Measurements from ENCODE around the gene ZNF385A. TPM values are rescaled to one million over a fixed set of nuclear protein-coding genes. Genes with fewer than 3 reads are reported as not detected.

ZNF385A gene
- total and polyA plus RNA-seq, 2 of the 13 experiments (the other 11 are each of a cell fraction or from before 2014, with no cell fraction given), result 0.44 to 0.67 TPM

DNA sequence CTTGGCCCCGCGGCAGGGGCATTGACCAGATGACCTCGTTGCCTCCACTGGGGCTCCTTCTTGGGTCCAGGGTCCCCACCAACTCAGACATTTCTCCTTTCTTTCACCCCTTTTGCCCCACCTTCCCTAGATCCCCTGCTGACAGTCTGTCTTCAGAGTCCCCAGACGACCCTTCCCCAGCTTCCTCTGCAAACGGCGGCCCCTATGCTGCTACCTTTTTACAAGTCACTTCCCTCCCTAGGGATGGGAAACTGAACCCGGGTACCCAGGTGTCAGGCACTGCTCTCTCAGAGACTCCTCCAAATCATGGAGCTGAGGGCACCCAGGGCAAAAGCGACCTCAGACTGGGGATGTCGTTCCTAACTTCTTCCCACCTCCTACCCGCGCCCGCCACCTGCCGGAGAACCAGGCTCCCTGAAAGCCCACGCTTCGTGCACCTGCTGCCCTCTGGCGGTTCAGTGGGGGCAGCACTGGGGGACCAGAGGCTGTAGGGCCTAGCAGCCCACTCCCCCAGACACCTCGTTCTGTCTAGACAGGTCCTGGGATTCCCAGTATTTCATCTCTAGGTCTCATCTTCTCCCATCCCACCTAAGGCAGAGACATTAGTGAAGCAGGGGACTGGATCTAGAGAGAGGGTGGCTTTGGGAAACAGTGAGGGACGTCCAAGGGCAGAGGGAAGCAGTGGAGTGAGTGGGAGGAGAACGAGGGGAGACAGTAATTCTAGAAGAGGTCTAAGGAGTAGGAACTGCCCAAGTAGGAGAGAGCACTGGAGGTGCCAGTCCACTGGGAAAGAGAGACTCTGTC is 4.9 kb downstream of the ZNF385A start (continued):
- TF ChIP-seq, protein P1, sequence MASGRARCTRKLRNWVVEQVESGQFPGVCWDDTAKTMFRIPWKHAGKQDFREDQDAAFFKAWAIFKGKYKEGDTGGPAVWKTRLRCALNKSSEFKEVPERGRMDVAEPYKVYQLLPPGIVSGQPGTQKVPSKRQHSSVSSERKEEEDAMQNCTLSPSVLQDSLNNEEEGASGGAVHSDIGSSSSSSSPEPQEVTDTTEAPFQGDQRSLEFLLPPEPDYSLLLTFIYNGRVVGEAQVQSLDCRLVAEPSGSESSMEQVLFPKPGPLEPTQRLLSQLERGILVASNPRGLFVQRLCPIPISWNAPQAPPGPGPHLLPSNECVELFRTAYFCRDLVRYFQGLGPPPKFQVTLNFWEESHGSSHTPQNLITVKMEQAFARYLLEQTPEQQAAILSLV (CRISPR knock-in tag; IDR thresholded peaks at IDR 0.05; ENCODE audit: borderline replicate concordance), result no peak
- TF ChIP-seq ZKSCAN8 (CRISPR knock-in tag; IDR thresholded peaks at IDR 0.05; ENCODE audit: borderline replicate concordance), result no peak
- no peak for TF ChIP-seq TBX3 (IDR thresholded peaks at IDR 0.05; ENCODE audit: borderline replicate concordance)
- TF ChIP-seq HDAC6 (IDR thresholded peaks at IDR 0.05; ENCODE audit: low read depth, low read length), result no peak
- TF ChIP-seq, protein P2, sequence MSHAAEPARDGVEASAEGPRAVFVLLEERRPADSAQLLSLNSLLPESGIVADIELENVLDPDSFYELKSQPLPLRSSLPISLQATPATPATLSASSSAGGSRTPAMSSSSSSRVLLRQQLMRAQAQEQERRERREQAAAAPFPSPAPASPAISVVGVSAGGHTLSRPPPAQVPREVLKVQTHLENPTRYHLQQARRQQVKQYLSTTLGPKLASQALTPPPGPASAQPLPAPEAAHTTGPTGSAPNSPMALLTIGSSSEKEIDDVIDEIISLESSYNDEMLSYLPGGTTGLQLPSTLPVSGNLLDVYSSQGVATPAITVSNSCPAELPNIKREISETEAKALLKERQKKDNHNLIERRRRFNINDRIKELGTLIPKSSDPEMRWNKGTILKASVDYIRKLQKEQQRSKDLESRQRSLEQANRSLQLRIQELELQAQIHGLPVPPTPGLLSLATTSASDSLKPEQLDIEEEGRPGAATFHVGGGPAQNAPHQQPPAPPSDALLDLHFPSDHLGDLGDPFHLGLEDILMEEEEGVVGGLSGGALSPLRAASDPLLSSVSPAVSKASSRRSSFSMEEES (CRISPR knock-in tag; IDR thresholded peaks at IDR 0.05), result no peak
- no peak for TF ChIP-seq NFE2L2 (IDR thresholded peaks at IDR 0.05; ENCODE audit: low read length)
- TF ChIP-seq KLF15 (CRISPR knock-in tag; IDR thresholded peaks at IDR 0.05; ENCODE audit: borderline replicate concordance), result no peak
- no peak for TF ChIP-seq SOX6 (IDR thresholded peaks at IDR 0.05)
- TF ChIP-seq SOX6 (CRISPR knock-in tag; IDR thresholded peaks at IDR 0.05), result no peak
- TF ChIP-seq ZNF441 (CRISPR knock-in tag; IDR thresholded peaks at IDR 0.05; ENCODE audit: borderline replicate concordance), result no peak
- TF ChIP-seq MAF1 (CRISPR knock-in tag; IDR thresholded peaks at IDR 0.05; ENCODE audit: borderline replicate concordance), result no peak
- peak; percentile 37; the same call in 1 of the 2 replicates for TF ChIP-seq ZFX (CRISPR knock-in tag; IDR thresholded peaks at IDR 0.05; ENCODE audit: low read depth)
- peak; percentile 43 for TF ChIP-seq ZNF781 (CRISPR knock-in tag; IDR thresholded peaks at IDR 0.05; ENCODE audit: borderline replicate concordance, not compliant biosample characterization)
- peak; percentile 66 for TF ChIP-seq RXRA (CRISPR knock-in tag; IDR thresholded peaks at IDR 0.05)
- no peak for TF ChIP-seq NFIC (IDR thresholded peaks at IDR 0.05; ENCODE audit: low read length)
- no peak for TF ChIP-seq ZSCAN9 (CRISPR knock-in tag; IDR thresholded peaks at IDR 0.05; ENCODE audit: borderline replicate concordance)
- TF ChIP-seq ZBTB20 (CRISPR knock-in tag; IDR thresholded peaks at IDR 0.05; ENCODE audit: borderline replicate concordance, low read depth), result peak; percentile 56; the same call in 1 of the 2 replicates
- TF ChIP-seq TCF12 (IDR thresholded peaks at IDR 0.05), result no peak
- no peak for TF ChIP-seq TCF12 (CRISPR knock-in tag; IDR thresholded peaks at IDR 0.05)
- no peak for TF ChIP-seq PAF1 (CRISPR knock-in tag; IDR thresholded peaks at IDR 0.05)
- TF ChIP-seq, protein P3, sequence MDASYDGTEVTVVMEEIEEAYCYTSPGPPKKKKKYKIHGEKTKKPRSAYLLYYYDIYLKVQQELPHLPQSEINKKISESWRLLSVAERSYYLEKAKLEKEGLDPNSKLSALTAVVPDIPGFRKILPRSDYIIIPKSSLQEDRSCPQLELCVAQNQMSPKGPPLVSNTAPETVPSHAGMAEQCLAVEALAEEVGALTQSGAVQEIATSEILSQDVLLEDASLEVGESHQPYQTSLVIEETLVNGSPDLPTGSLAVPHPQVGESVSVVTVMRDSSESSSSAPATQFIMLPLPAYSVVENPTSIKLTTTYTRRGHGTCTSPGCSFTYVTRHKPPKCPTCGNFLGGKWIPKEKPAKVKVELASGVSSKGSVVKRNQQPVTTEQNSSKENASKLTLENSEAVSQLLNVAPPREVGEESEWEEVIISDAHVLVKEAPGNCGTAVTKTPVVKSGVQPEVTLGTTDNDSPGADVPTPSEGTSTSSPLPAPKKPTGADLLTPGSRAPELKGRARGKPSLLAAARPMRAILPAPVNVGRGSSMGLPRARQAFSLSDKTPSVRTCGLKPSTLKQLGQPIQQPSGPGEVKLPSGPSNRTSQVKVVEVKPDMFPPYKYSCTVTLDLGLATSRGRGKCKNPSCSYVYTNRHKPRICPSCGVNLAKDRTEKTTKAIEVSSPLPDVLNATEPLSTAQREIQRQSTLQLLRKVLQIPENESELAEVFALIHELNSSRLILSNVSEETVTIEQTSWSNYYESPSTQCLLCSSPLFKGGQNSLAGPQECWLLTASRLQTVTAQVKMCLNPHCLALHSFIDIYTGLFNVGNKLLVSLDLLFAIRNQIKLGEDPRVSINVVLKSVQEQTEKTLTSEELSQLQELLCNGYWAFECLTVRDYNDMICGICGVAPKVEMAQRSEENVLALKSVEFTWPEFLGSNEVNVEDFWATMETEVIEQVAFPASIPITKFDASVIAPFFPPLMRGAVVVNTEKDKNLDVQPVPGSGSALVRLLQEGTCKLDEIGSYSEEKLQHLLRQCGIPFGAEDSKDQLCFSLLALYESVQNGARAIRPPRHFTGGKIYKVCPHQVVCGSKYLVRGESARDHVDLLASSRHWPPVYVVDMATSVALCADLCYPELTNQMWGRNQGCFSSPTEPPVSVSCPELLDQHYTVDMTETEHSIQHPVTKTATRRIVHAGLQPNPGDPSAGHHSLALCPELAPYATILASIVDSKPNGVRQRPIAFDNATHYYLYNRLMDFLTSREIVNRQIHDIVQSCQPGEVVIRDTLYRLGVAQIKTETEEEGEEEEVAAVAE (CRISPR knock-in tag; IDR thresholded peaks at IDR 0.05; ENCODE audit: borderline replicate concordance), result peak; percentile 68; the same call in 1 of the 2 replicates
- TF ChIP-seq ZNF678 (CRISPR knock-in tag; IDR thresholded peaks at IDR 0.05), result no peak

Measured in HepG2 (cell line).